Left ventricle myocardium inferior (tissue), 1 donor: Measurements from ENCODE around the gene NUP155. TPM values are rescaled to one million over a fixed set of nuclear protein-coding genes. Genes with fewer than 3 reads are reported as not detected.
A peak's percentile ranks its signal among the peaks of the same experiment; 100 is the strongest.
"Not testable (repeated sequence)": the region's sequence is repeated elsewhere in the genome, so short reads cannot be mapped to it uniquely, and the experiment has no call there.

Source experiments
- DNase-seq: peaks from one replicate; pipeline ENCODE4 v3.0.0-alpha.2; 2020
- H3K27ac ChIP-seq: fragments of 200-600 bp; replicated peaks from 2 replicates; pipeline ENCODE4 v1.8.0; 2021
- H3K27me3 ChIP-seq: fragments of 200-600 bp; 2 replicates; pipeline ENCODE4 v1.8.0; 2021; ENCODE audit warnings: low read depth
- H3K36me3 ChIP-seq: fragments of 200-600 bp; 2 replicates; pipeline ENCODE4 v1.8.0; 2021
- H3K4me1 ChIP-seq: fragments of 200-600 bp; 2 replicates; pipeline ENCODE4 v1.8.0; 2021
- H3K4me3 ChIP-seq: fragments of 200-600 bp; 2 replicates; pipeline ENCODE4 v1.8.0; 2021; ENCODE audit warnings: mild to moderate bottlenecking, moderate library complexity
- H3K9me3 ChIP-seq: fragments of 200-600 bp; replicated peaks from 2 replicates; pipeline ENCODE4 v1.8.0; 2021
- intact Hi-C: fragments of 100-400 bp; cut with micrococcal nuclease; formaldehyde crosslinking; loops from one replicate; pipeline ENCODE4 v1.11.0; 2022
- total RNA-seq: library from RNA; stranded (reverse); fragmentation: NEBNext Ultra II Directional; extraction: Animal tissue kit (Norgen Biotek cat#: 25700); gene quantifications from one replicate; pipeline ENCODE4 v1.2.1, GENCODE V29; 2021
- TF ChIP-seq, protein P1 (sequence below): fragments of 200-600 bp; IDR thresholded peaks from 2 replicates; pipeline ENCODE4 v1.8.0; 2021; ENCODE audit warnings: antibody characterized with exemption, mild to moderate bottlenecking, borderline replicate concordance
- donor health status: DM: no; HTN: yes; CAD: no; lungs with severe emphysema.

Gene NUP155
- total RNA-seq, 1 donor from 2014 or later, result 10.7 TPM

DNA sequence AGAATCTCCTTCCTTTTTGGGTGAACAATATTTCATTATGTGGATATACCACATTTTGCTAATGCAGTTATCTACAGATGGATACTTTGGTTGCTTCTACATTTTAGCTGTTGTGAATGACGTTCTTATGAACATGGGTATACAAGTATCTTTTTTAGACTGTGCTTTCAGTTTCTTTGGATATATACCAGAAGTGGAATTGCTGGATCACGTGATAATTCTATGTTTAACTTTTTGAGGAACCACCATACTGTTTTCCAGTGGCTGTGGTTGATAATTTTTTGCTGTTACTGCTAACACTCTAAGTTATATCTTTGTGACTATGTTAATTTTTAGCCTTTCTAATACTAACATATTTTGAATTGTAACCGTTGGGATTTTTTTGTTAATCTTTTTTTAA, 20.7 kb upstream of the NUP155 start:
- TF ChIP-seq, protein P1, sequence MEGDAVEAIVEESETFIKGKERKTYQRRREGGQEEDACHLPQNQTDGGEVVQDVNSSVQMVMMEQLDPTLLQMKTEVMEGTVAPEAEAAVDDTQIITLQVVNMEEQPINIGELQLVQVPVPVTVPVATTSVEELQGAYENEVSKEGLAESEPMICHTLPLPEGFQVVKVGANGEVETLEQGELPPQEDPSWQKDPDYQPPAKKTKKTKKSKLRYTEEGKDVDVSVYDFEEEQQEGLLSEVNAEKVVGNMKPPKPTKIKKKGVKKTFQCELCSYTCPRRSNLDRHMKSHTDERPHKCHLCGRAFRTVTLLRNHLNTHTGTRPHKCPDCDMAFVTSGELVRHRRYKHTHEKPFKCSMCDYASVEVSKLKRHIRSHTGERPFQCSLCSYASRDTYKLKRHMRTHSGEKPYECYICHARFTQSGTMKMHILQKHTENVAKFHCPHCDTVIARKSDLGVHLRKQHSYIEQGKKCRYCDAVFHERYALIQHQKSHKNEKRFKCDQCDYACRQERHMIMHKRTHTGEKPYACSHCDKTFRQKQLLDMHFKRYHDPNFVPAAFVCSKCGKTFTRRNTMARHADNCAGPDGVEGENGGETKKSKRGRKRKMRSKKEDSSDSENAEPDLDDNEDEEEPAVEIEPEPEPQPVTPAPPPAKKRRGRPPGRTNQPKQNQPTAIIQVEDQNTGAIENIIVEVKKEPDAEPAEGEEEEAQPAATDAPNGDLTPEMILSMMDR, result no peak
- no peak for DNase-seq
- intact Hi-C loops, result no loop called here

GRCh38 chr5:37379100-37379628, 8.3 kb upstream of the NUP155 start, which contains the start of gene WDR70:
WDR70 (plus strand) TSS chr5:37379318; CDS start chr5:37379368, 50 bp downstream.
- H3K27me3 ChIP-seq, H3K9me3 ChIP-seq, intact Hi-C loops: not testable (repeated sequence)
- TF ChIP-seq, protein P1, result peak; percentile 69
- Histone ChIP-seq H3K4me1 (peaks cover 20% of the 10 kb centered on the region), H3K4me3 (peak within 1 kb of the TSS; percentile 98), H3K36me3 (peaks cover 26% of the 10 kb centered on the region), H3K27ac (peak within 1 kb of the TSS; percentile 82)
- peak; percentile 85 for DNase-seq

More for the DNA sequence above, 20.7 kb upstream of the NUP155 start:
- peaks cover 38% of the 10 kb centered on the region for H3K36me3 ChIP-seq
- H3K4me3 ChIP-seq, result no peak overlapping the region
- no peaks in the 10 kb centered on the region for H3K27me3 ChIP-seq
- no peaks in the 10 kb centered on the region for H3K9me3 ChIP-seq
- H3K4me1 ChIP-seq, result no peaks in the 10 kb centered on the region
- H3K27ac ChIP-seq, result no peak overlapping the region

GRCh38 chr5:37378066-37378465, 7.2 kb upstream of the NUP155 start:
- H3K27me3 ChIP-seq, DNase-seq, intact Hi-C loops, H3K9me3 ChIP-seq, H3K27ac ChIP-seq, H3K4me3 ChIP-seq: not testable (repeated sequence)
- Histone ChIP-seq H3K36me3 (peaks cover 15% of the 10 kb centered on the region), H3K4me1 (peaks cover 20% of the 10 kb centered on the region)

DNA sequence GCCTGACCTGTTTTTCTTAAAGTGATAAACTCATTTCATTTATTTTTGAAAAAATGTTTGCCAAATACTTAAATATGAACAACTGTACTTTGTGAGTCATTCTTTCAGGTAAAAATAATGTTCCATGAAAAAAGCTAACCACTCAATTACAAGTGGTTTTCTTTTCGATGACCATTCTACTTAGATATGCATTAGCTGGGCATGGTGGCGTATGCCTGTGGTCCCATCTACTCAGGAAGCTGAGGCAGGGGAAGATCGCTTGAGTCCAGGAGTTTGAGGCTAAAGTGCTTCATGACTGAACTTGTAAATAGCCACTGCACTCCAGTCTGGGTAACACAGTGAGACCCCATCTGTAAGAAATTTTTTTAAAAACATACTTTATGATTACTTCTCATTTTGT, 4.2 kb upstream of the NUP155 start:
- no peak overlapping the region for H3K4me3 ChIP-seq
- peaks cover 26% of the 10 kb centered on the region for H3K4me1 ChIP-seq
- no peaks in the 10 kb centered on the region for H3K9me3 ChIP-seq
- no peak overlapping the region for H3K27ac ChIP-seq
- H3K36me3 ChIP-seq, result no peaks in the 10 kb centered on the region
- intact Hi-C loops, result no loop called here
- TF ChIP-seq, protein P1, result no peak
- no peaks in the 10 kb centered on the region for H3K27me3 ChIP-seq
- no peak for DNase-seq

DNA sequence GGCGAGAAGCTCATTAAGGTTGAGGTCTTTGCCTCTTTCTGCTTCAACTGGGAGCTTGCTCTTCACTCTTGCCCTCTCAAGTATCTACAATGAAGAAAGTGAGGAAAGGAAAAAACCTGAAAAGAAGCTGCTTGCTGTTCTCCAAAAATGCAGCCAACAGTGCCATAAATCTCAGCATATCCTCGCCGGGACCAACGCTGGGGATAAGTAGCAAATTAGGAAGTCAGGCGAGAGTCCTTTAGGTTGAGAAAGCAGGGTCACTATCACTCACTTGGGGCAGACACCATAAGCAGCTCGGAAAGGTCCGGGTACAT, 399 bp downstream of the NUP155 start:
- Histone ChIP-seq H3K4me1 (peaks cover 50% of the 10 kb centered on the region), H3K4me3 (peak overlapping the region; percentile 71), H3K9me3 (no peaks in the 10 kb centered on the region), H3K27me3 (no peaks in the 10 kb centered on the region), H3K27ac (peak overlapping the region; percentile 84), H3K36me3 (no peaks in the 10 kb centered on the region)
- TF ChIP-seq, protein P1, result no peak
- no peak for DNase-seq
- intact Hi-C loops, result no loop called here

- TF ChIP-seq, protein P1, result no peak
- no peaks in the 10 kb centered on the region for H3K9me3 ChIP-seq
- intact Hi-C loops, result no loop called here
- H3K4me1 ChIP-seq, result no peaks in the 10 kb centered on the region
- DNase-seq, result no peak
- H3K27me3 ChIP-seq, result no peaks in the 10 kb centered on the region
- no peak overlapping the region for H3K27ac ChIP-seq
- H3K36me3 ChIP-seq, result peaks cover 84% of the 10 kb centered on the region
- H3K4me3 ChIP-seq, result no peak overlapping the region
These were observed 15.7 kb downstream of the NUP155 start for GRCh38 chr5:37355161-37355560.

DNA sequence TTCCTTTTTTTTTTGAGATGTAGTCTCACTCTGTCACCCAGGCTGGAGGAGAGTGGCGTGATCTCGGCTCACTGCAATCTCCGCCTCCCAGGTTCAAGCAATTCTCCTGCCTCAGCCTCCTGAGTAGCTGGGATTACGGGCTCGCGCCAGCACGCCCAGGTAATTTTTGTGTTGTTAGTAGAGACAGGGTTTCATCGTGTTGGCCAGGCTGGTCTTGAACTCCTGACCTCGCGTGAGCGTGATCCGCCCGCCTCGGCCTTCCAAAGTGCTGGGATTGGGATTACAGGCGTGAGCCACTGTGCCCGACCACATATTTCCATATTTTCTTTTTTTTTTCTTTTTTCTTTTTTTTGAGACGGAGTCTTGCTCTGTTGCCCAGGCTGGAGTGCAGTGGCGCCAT, 28.2 kb downstream of the NUP155 start:
- DNase-seq, H3K4me3 ChIP-seq, H3K27me3 ChIP-seq, H3K27ac ChIP-seq, H3K4me1 ChIP-seq, H3K9me3 ChIP-seq, intact Hi-C loops: not testable (repeated sequence)
- H3K36me3 ChIP-seq, result peaks cover 97% of the 10 kb centered on the region

- H3K27ac ChIP-seq, H3K4me3 ChIP-seq, H3K9me3 ChIP-seq, DNase-seq, H3K4me1 ChIP-seq, H3K27me3 ChIP-seq, intact Hi-C loops: not testable (repeated sequence)
- H3K36me3 ChIP-seq, result peaks cover 88% of the 10 kb centered on the region
These were observed 36.2 kb downstream of the NUP155 start for GRCh38 chr5:37334754-37335153.
